Activated naive CD8-positive, alpha-beta T cell treated with anti-CD3 and anti-CD28 coated beads, Interleukin-2, amount 10 ng/mL, durations not matched to agents 7 days and 5 days (primary cell): ENCODE measurements around the gene PDE4B. TPM values are rescaled to one million over a fixed set of nuclear protein-coding genes. Genes with fewer than 3 reads are reported as not detected.
"Not testable (repeated sequence)": the region's sequence is repeated elsewhere in the genome, so short reads cannot be mapped to it uniquely, and the experiment has no call there.

Experiments
- ATAC-seq: fragments of 150-1000 bp; cut with Tn5 transposase; one replicate; pipeline ENCODE4 v1.10.0; 2021; ENCODE audit warnings: low read depth, moderate library complexity
- POLR2A ChIA-PET: fragments of 350-600 bp; sonication (Branson Sonifier 250); formaldehyde crosslinking; loops from one replicate; lab custom pipeline; 2021; ENCODE audit warnings: antibody characterized with exemption; lab: Charles Lee
- DNase-seq: peaks from one replicate; pipeline ENCODE4 v3.0.0; 2021
- H3K27ac Mint-ChIP-seq: one replicate; pipeline ENCODE4 v1.8.0; 2022; ENCODE audit warnings: mild to moderate bottlenecking, mixed read lengths
- H3K27me3 Mint-ChIP-seq: one replicate; pipeline ENCODE4 v1.8.0; 2022; ENCODE audit warnings: mild to moderate bottlenecking, moderate library complexity, mixed read lengths
- H3K36me3 Mint-ChIP-seq: one replicate; pipeline ENCODE4 v1.8.0; 2021; ENCODE audit warnings: mild to moderate bottlenecking, mixed read lengths
- H3K4me1 Mint-ChIP-seq: one replicate; pipeline ENCODE4 v1.8.0; 2021; ENCODE audit warnings: mixed read lengths
- H3K4me3 Mint-ChIP-seq: one replicate; pipeline ENCODE4 v1.8.0; 2022; ENCODE audit warnings: mild to moderate bottlenecking, moderate library complexity, mixed read lengths
- H3K9me3 Mint-ChIP-seq: one replicate; pipeline ENCODE4 v1.8.0; 2021; ENCODE audit warnings: mixed read lengths
- total RNA-seq, 2 experiments: library from RNA; stranded (reverse); gene quantifications; one replicate each; pipeline ENCODE4 v1.2.3, GENCODE V29; 2021

PDE4B gene
- total RNA-seq, 2 experiments from 2014 or later: 36.1 to 40.0 TPM

GRCh38 chr1:65955071-65955470, 162.4 kb downstream of the PDE4B start:
- Mint-ChIP-seq H3K36me3 (no peaks in the 10 kb centered on the region), H3K4me3 (no peak overlapping the region), H3K4me1 (no peaks in the 10 kb centered on the region), H3K27ac (no peak overlapping the region), H3K9me3 (no peaks in the 10 kb centered on the region), H3K27me3 (no peaks in the 10 kb centered on the region)
- POLR2A ChIA-PET: no interaction called here
- ATAC-seq (no peak), DNase-seq (no peak)

- ATAC-seq (no peak), DNase-seq (no peak)
- no peaks in the 10 kb centered on the region for H3K9me3 Mint-ChIP-seq
- POLR2A ChIA-PET: no interaction called here
- no peak overlapping the region for H3K27ac Mint-ChIP-seq
- H3K4me1 Mint-ChIP-seq: no peaks in the 10 kb centered on the region
- no peak overlapping the region for H3K4me3 Mint-ChIP-seq
- no peaks in the 10 kb centered on the region for H3K36me3 Mint-ChIP-seq
- H3K27me3 Mint-ChIP-seq: no peaks in the 10 kb centered on the region
These were observed 162.8 kb downstream of the PDE4B start for GRCh38 chr1:65955503-65955902.

GRCh38 chr1:65958561-65959350, 166.1 kb downstream of the PDE4B start:
- H3K27me3 Mint-ChIP-seq: no peaks in the 10 kb centered on the region
- DNase-seq (no peak), ATAC-seq (peak; percentile 67)
- H3K36me3 Mint-ChIP-seq: no peaks in the 10 kb centered on the region
- POLR2A ChIA-PET: no interaction called here
- no peaks in the 10 kb centered on the region for H3K9me3 Mint-ChIP-seq
- H3K27ac Mint-ChIP-seq: no peak overlapping the region
- H3K4me3 Mint-ChIP-seq: no peak overlapping the region
- peaks cover 2% of the 10 kb centered on the region for H3K4me1 Mint-ChIP-seq

- no peak overlapping the region for H3K4me3 Mint-ChIP-seq
- no peak for ATAC-seq
- H3K9me3 Mint-ChIP-seq: no peaks in the 10 kb centered on the region
- POLR2A ChIA-PET: no interaction called here
- no peak overlapping the region for H3K27ac Mint-ChIP-seq
- H3K4me1 Mint-ChIP-seq: peaks cover 2% of the 10 kb centered on the region
- no peaks in the 10 kb centered on the region for H3K27me3 Mint-ChIP-seq
- H3K36me3 Mint-ChIP-seq: no peaks in the 10 kb centered on the region
- DNase-seq: no peak
These were observed 167.3 kb downstream of the PDE4B start for GRCh38 chr1:65959896-65960567.

GRCh38 chr1:65963156-65963888, 170.6 kb downstream of the PDE4B start:
- peaks cover 6% of the 10 kb centered on the region for H3K27me3 Mint-ChIP-seq
- peaks cover 2% of the 10 kb centered on the region for H3K4me1 Mint-ChIP-seq
- no peak overlapping the region for H3K27ac Mint-ChIP-seq
- DNase-seq (no peak), ATAC-seq (no peak)
- peaks cover 2% of the 10 kb centered on the region for H3K9me3 Mint-ChIP-seq
- no peak overlapping the region for H3K4me3 Mint-ChIP-seq
- no peaks in the 10 kb centered on the region for H3K36me3 Mint-ChIP-seq
- POLR2A ChIA-PET: no interaction called here

- Mint-ChIP-seq H3K4me3 (no peak overlapping the region), H3K9me3 (peaks cover 2% of the 10 kb centered on the region), H3K4me1 (peaks cover 2% of the 10 kb centered on the region), H3K27ac (no peak overlapping the region), H3K27me3 (peaks cover 6% of the 10 kb centered on the region), H3K36me3 (no peaks in the 10 kb centered on the region)
- POLR2A ChIA-PET: no interaction called here
- ATAC-seq (no peak), DNase-seq (no peak)
These were observed 171.4 kb downstream of the PDE4B start for GRCh38 chr1:65964123-65964522.

- H3K36me3 Mint-ChIP-seq: no peaks in the 10 kb centered on the region
- POLR2A ChIA-PET: no interaction called here
- H3K27me3 Mint-ChIP-seq: peaks cover 6% of the 10 kb centered on the region
- no peak overlapping the region for H3K27ac Mint-ChIP-seq
- H3K4me1 Mint-ChIP-seq: peaks cover 2% of the 10 kb centered on the region
- no peak for DNase-seq
- peaks cover 2% of the 10 kb centered on the region for H3K9me3 Mint-ChIP-seq
- ATAC-seq: no peak
- H3K4me3 Mint-ChIP-seq: no peak overlapping the region
These were observed 172.7 kb downstream of the PDE4B start for GRCh38 chr1:65965112-65965996.

GRCh38 chr1:65967492-65967891, 174.8 kb downstream of the PDE4B start:
- H3K9me3 Mint-ChIP-seq, POLR2A ChIA-PET, H3K36me3 Mint-ChIP-seq, H3K27ac Mint-ChIP-seq, H3K27me3 Mint-ChIP-seq, H3K4me1 Mint-ChIP-seq, ATAC-seq, H3K4me3 Mint-ChIP-seq, DNase-seq: not testable (repeated sequence)

- POLR2A ChIA-PET: no interaction called here
- H3K9me3 Mint-ChIP-seq: peaks cover 14% of the 10 kb centered on the region
- H3K27me3 Mint-ChIP-seq: peaks cover 4% of the 10 kb centered on the region
- ATAC-seq (no peak), DNase-seq (no peak)
- H3K27ac Mint-ChIP-seq: no peak overlapping the region
- no peaks in the 10 kb centered on the region for H3K4me1 Mint-ChIP-seq
- no peaks in the 10 kb centered on the region for H3K36me3 Mint-ChIP-seq
- no peak overlapping the region for H3K4me3 Mint-ChIP-seq
These were observed 178.9 kb downstream of the PDE4B start for GRCh38 chr1:65971547-65971946.

- Mint-ChIP-seq H3K36me3 (no peaks in the 10 kb centered on the region), H3K4me1 (no peaks in the 10 kb centered on the region), H3K4me3 (no peak overlapping the region), H3K27ac (no peak overlapping the region), H3K27me3 (peaks cover 9% of the 10 kb centered on the region), H3K9me3 (peaks cover 17% of the 10 kb centered on the region)
- POLR2A ChIA-PET: no interaction called here
- ATAC-seq (no peak), DNase-seq (no peak)
These were observed 183.0 kb downstream of the PDE4B start for GRCh38 chr1:65975708-65976107.

GRCh38 chr1:65979136-65980044, 186.7 kb downstream of the PDE4B start:
- DNase-seq (no peak), ATAC-seq (no peak)
- H3K4me3 Mint-ChIP-seq: no peak overlapping the region
- POLR2A ChIA-PET: no interaction called here
- no peaks in the 10 kb centered on the region for H3K36me3 Mint-ChIP-seq
- H3K9me3 Mint-ChIP-seq: peaks cover 17% of the 10 kb centered on the region
- H3K4me1 Mint-ChIP-seq: no peaks in the 10 kb centered on the region
- H3K27ac Mint-ChIP-seq: no peak overlapping the region
- H3K27me3 Mint-ChIP-seq: peaks cover 6% of the 10 kb centered on the region

GRCh38 chr1:65980237-65980636, 187.5 kb downstream of the PDE4B start:
- no peaks in the 10 kb centered on the region for H3K36me3 Mint-ChIP-seq
- no peak for DNase-seq

More at GRCh38 chr1:65980237-65980636, 187.5 kb downstream of the PDE4B start:
- Mint-ChIP-seq H3K4me1 (no peaks in the 10 kb centered on the region), H3K27ac (no peak overlapping the region), H3K4me3 (no peak overlapping the region), H3K9me3 (peaks cover 11% of the 10 kb centered on the region), H3K27me3 (peaks cover 6% of the 10 kb centered on the region)
- no peak for ATAC-seq
- POLR2A ChIA-PET: no interaction called here
